GM12801 (cell line): ENCODE results near the gene GSAP.

Experiments used
- TF ChIP-seq, protein P1 (sequence below): IDR thresholded peaks from one replicate; pipeline ENCODE4 v1.5.1; 2011; ENCODE audit warnings: control low read depth; ENCODE audit not compliant: insufficient read length; ENCODE audit errors: extremely low read depth

GSAP gene

DNA sequence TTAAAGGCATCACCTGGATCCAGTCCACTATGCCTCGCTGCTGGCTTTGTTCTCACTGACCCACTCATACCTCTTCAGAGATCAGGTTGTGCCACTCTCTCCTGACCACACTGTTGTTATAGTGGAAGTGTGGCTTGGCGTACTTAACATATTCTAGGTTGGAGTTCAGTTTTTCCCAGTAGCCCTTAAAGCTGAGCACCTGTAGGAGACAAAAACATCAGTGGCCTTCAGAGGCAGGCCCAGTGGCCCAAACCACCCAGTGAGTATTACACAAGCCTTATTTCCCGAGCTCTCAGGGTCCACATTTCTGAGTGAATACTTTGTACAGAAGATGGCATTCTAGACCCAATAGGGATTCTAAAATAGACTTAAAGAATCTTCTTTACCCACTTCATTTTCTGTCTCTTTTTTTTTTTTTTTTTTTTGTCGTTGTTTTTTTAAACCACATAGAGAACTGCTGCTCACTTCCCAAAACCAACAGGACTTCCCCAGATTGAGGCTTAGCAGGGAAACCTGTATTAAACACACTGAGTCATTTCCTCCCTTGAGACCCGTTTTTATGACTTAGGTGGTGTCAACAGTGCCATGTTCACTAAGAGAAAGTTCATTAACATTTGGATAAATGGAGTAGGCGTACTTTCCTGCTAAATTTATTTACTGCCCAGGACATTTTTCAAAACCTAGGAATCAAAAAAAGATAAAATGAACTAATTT is 85.8 kb downstream of the GSAP start:
- TF ChIP-seq, protein P1, sequence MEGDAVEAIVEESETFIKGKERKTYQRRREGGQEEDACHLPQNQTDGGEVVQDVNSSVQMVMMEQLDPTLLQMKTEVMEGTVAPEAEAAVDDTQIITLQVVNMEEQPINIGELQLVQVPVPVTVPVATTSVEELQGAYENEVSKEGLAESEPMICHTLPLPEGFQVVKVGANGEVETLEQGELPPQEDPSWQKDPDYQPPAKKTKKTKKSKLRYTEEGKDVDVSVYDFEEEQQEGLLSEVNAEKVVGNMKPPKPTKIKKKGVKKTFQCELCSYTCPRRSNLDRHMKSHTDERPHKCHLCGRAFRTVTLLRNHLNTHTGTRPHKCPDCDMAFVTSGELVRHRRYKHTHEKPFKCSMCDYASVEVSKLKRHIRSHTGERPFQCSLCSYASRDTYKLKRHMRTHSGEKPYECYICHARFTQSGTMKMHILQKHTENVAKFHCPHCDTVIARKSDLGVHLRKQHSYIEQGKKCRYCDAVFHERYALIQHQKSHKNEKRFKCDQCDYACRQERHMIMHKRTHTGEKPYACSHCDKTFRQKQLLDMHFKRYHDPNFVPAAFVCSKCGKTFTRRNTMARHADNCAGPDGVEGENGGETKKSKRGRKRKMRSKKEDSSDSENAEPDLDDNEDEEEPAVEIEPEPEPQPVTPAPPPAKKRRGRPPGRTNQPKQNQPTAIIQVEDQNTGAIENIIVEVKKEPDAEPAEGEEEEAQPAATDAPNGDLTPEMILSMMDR, result no peak

DNA sequence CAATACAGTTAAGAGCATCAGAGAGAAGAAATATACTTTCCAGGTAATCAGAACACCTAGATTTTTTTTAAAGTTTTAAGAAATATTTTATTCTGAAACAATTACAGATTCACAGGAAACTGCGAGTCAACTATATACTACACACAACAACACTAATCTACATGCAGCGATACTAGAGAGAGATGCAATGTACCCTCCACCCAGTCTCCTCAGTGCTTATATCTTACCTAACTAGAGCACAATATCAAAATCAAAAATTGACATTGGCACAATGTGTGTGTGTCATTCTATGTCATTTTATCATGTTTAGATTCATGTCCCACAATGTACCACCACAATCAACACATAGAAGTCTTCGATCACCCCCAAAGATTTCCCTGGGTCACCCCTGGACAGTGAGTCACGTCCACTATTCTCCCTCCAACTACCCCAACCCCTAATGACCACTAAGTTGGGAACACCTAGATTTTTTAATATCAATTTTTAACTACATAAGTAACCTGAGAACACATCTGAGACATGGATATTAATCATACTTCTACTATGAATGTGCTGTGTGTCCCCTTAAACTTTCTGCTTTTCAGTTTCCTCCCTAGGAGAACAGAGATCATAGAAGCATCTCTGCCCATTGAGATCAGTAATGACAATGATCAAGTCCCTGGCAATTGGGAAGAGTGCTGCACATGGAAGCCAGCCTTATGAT is 86.5 kb downstream of the GSAP start:
- TF ChIP-seq, protein P1, result no peak

DNA sequence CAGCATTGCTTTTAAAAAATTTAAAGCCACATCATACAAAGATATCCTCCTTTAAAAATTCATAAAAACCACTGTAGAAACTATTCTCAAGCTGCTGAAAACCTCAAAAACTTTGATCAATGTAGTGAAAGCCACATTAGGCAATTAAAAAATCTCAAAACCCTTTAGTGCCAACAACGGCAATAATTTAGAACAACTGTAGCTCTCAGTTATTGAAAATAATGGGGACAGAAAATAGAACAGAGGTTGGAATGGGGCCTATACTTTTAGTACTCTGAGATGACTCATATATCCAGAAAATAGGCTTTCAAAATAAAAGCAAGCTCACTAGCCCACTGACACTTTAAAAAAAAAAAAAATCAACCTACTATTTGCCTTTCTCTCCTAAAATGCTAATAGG is 87.5 kb downstream of the GSAP start:
- TF ChIP-seq, protein P1, result no peak

DNA sequence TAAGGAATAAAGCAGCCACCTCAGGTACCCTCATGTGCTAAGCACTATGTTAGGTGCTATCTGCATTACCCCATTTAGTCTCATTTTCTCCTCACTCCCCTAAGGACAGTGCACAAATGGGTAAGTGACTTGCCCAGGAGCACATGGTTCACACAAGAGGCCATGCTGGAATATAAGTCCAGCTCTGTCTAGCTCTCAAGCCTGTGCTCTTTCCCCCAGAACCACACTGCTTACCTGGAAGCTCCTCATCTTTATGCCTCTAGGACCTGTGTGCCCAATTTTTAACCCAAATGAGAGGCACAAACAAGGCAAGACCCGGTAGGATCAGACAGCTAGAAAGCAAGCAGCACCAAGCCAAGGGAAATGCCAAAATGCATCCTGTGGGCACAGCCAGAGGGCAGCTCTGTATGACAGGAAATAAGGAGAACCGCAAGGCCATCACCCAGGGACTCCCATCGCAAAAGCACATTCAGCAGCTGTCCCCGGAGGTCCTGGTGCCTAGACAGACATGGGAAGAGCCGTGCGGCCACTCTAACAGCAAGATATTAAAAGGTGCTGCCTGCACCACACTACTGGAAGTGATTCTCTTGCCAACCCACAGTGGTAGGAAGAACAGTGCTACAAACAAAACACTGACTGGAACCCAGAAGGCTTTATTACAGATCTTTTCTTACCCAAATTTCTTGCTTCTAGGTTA is 88.1 kb downstream of the GSAP start:
- TF ChIP-seq, protein P1, result no peak

DNA sequence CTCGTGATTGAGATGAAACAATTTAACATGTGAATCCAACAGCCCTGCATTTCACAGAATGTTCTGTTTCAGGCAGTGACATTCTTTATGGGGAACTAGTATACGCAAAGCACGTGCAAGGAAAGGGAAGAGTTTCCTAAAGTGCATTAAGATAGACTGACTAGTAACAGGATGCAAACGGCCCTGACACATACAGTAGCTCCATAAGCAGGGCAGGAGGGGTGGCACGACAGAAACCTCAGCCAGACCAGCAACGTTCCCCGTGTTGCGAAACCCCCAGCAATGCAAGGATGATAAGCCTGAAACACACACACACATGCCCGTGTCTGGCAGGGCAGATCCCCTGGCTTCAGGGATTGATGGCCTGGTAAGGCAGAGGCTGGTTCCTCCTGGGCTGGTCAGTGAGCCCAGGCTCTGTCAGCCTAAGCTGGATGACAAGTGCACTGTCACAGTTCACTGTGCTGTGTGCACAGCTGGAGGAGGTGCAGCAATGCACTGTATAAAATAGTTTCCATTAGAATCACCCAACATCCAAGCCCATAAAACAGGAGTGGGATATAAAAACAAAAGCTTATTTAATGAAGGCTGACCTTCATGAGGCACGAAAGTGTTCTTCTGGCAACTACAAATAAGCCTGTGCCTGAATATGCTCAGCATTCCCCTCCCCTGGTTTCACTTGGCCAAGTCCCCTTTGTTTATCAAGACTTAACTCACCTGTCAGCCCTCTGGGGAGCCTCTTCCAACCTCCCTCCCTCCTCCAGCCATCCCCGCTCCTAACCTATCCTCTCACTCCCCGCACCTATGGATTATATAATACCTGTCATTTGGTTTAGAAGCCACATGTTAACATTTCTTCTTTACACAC is 88.8 kb downstream of the GSAP start:
- TF ChIP-seq, protein P1, result no peak

DNA sequence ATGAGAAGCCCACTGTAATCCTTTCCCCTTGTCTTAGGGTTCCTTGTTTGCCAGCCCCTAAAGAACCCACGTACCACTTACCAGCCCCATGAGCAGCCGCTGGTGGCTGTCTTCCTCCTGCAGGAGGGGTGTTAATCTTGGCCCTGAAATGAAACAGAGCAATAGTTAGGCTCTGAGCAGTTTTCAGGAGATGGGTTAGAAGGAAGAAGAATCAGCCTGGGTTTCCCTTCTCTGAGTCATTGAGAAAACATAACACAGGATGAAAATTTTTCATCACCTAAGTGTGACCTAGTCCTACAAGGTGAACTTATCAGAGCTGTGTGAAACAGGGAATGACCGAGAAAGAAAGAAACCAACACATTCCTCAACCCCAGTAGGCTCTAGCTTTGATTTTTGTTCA is 90.0 kb downstream of the GSAP start:
- TF ChIP-seq, protein P1, result no peak

DNA sequence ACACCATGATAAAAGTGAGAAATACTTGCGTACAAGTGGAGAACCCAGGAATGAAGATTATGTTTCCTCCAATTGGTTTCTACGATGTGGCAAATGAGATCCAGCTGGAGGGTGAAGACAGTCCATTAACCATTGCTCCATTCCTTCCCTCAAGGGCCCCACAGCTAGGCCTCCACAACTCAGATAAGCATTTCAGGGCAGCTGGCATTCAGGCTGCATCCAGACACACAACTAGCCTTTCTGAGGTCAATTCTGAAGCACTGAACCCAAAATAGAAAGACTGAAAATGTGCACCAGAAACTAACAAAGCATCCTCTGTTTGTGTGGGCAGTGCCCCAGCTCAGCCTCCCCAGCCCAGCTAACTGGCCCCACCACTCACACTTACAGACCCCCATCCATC is 94.8 kb downstream of the GSAP start:
- TF ChIP-seq, protein P1, result no peak
